Nephron progenitor cell (in vitro differentiated cells): ENCODE results near the gene TCTN3.

ENCODE experiments used
- DNase-seq: peaks from one replicate; pipeline ENCODE4 v3.0.0; 2021
- H3K27ac Mint-ChIP-seq: 2 replicates; pipeline ENCODE4 v1.8.0; 2021; ENCODE audit warnings: mild to moderate bottlenecking, moderate library complexity, mixed read lengths
- H3K27me3 Mint-ChIP-seq: 2 replicates; pipeline ENCODE4 v1.8.0; 2021; ENCODE audit warnings: mild to moderate bottlenecking, low read depth, mixed read lengths; ENCODE audit not compliant: poor library complexity
- H3K36me3 Mint-ChIP-seq: 2 replicates; pipeline ENCODE4 v1.8.0; 2021; ENCODE audit warnings: low read depth, mixed read lengths
- H3K4me1 Mint-ChIP-seq: 2 replicates; pipeline ENCODE4 v1.8.0; 2021; ENCODE audit warnings: mixed read lengths
- H3K4me3 Mint-ChIP-seq: 2 replicates; pipeline ENCODE4 v1.8.0; 2021; ENCODE audit warnings: mild to moderate bottlenecking, moderate library complexity, mixed read lengths
- H3K9me3 Mint-ChIP-seq: 2 replicates; pipeline ENCODE4 v1.8.0; 2021; ENCODE audit warnings: mild to moderate bottlenecking, moderate library complexity, mixed read lengths
- TF ChIP-seq, protein P1 (sequence below): fragments of 200-600 bp; sonication (generic); IDR thresholded peaks from 2 replicates; pipeline ENCODE4 v1.5.0; 2021; ENCODE audit warnings: antibody characterized with exemption

The TCTN3 gene

DNA sequence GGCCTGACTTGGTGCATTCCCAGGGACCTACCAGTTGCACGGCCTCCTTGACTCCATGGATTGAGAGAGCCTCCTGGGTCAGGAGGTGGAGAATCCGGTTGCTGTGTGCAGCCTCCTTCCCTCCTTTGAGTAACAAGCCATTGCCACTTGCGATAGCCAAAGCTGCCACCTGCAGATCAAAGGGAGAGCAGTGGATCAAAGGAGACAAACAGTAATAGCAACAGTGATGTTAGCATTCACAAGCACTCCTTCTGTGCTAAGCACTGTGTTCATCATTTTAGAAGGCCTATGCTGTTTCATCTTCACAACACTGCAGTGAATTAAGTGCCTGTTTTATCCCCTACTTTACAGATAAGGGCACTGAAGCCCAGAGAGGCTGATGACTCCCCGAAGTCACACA lies 77.3 kb downstream of the TCTN3 start:
- H3K27ac Mint-ChIP-seq, result no peak overlapping the region
- peaks cover 80% of the 10 kb centered on the region for H3K36me3 Mint-ChIP-seq
- TF ChIP-seq, protein P1, sequence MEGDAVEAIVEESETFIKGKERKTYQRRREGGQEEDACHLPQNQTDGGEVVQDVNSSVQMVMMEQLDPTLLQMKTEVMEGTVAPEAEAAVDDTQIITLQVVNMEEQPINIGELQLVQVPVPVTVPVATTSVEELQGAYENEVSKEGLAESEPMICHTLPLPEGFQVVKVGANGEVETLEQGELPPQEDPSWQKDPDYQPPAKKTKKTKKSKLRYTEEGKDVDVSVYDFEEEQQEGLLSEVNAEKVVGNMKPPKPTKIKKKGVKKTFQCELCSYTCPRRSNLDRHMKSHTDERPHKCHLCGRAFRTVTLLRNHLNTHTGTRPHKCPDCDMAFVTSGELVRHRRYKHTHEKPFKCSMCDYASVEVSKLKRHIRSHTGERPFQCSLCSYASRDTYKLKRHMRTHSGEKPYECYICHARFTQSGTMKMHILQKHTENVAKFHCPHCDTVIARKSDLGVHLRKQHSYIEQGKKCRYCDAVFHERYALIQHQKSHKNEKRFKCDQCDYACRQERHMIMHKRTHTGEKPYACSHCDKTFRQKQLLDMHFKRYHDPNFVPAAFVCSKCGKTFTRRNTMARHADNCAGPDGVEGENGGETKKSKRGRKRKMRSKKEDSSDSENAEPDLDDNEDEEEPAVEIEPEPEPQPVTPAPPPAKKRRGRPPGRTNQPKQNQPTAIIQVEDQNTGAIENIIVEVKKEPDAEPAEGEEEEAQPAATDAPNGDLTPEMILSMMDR, result no peak

More for the DNA sequence above, 77.3 kb downstream of the TCTN3 start:
- DNase-seq, result no peak
- H3K9me3 Mint-ChIP-seq, result peaks cover 21% of the 10 kb centered on the region
- H3K27me3 Mint-ChIP-seq, result no peaks in the 10 kb centered on the region
- no peaks in the 10 kb centered on the region for H3K4me1 Mint-ChIP-seq
- no peak overlapping the region for H3K4me3 Mint-ChIP-seq
